Epithelial cell of esophagus (primary cell): Measurements from ENCODE around the gene LRRC26.

Experiments used
- DNase-seq: peaks from one replicate; pipeline ENCODE4 v3.0.0; 2010; ENCODE audit warnings: low read depth
- H3K4me3 ChIP-seq: 2 replicates; pipeline ENCODE4 v1.5.1; 2011; ENCODE audit warnings: mild to moderate bottlenecking, low read length, control low read depth
- CTCF ChIP-seq: IDR thresholded peaks from 2 replicates; pipeline ENCODE4 v1.5.1; 2011; ENCODE audit warnings: low read depth, mild to moderate bottlenecking, low read length, control low read depth, inconsistent platforms; ENCODE audit not compliant: insufficient read depth; ENCODE audit errors: missing control alignments

LRRC26 gene

DNA sequence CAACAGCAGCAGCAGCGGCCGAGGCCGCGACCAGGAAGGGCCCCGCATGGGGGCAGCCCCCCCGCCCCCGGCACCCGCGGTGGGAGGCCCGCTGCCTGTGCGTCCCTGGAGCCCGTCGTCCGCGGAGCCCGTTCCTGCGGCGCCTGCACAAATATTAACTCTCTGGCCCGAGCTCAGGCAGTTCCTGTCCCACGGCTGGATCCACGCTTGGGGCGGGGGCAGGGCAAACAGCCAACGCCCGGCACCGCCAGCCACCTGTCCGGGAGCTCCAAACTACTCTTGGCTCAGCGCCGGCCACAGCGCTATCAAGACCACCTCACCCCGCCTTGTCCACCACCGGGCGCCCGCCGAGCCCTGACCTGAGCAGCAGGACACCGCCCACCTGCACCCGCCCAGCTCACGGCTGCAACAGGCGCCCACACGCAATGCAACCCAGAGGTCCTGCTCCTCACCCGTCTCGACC lies at the start of gene LRRC26:
Gene LRRC26, minus strand, starts transcription at position 156 of the 463 bp plus-strand sequence. Its CDS starts 108 bp downstream, at position 48.
- no peak for TF ChIP-seq CTCF
- H3K4me3 ChIP-seq = peak within 1 kb of the TSS; percentile 25
- DNase-seq = no peak

GRCh38 chr9:137218754-137219271 lies 49.0 kb upstream of the LRRC26 start:
- DNase-seq = peak; percentile 36
- no peak for TF ChIP-seq CTCF
- no peak overlapping the region for H3K4me3 ChIP-seq

DNA sequence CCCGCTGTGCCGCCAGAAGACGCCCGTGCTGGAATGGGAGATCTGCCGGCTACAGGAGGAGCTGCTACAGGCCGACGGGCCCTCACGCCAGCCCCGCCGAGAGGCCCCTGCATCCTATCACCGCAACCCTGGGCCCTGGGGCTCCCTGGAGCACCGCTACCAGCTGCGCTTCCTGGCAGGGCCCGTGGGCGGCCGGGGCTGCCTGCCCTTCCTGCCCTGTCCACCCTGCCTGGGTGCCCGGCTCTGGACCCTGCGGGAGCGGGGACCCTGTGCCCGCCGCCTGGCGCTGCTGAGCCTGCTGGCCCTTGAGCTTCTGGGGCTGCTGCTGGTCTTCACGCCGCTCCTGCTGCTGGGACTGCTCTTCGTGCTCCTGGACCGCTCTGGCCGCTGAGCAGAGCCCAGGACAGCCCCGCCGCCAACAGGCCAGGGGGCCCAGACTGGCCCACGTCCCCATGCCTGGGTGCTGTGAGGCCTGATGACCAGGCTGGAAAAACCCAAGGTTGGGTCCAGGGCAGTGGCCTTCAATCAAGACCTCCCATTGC lies 48.4 kb upstream of the LRRC26 start:
- DNase-seq = no peak
- no peak overlapping the region for H3K4me3 ChIP-seq
- no peak for TF ChIP-seq CTCF

DNA sequence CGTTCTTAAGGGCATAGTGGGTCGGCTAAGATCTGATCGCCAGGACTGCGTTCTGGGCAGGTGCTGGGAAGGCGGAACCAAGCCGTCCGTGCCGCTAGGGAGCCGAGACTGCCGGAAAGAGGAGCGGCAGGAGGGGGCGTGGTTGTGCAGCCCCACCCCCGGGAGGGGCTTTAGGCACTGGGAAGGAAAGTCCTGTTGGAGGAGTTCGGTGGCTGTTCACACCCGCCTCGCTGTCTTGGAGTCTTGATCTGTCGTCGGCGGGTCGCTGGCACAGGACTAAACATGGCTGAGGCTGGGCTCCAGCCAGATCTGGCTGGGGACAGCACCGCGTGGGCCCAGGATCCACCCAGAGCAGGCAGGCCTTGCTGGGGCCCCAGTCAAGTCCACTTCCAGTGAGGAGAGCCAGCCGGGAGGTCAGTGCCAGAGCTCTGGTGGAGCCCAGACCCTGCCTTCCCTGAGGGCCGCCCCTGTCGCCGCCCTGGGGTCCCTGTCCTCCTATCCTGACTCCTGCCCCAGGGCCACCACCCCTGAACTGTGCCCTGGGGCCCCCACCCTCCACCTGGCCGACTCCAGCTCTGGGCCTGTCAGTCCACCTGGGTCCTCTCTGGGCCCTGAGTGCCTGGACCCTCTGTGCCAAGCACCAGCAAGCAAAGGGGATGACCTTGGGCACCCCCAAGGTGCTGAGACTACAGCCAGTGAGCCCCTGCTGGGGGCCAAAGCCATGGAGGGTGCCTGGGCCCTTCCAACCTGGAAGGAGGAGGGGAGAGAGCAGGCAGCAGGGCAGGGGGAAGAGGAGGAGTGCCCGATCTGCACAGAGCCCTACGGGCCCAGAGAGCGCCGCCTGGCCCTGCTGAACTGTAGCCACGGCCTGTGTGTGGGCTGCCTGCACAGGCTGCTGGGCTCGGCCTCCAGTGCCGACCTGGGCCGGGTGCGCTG lies 47.7 kb upstream of the LRRC26 start:
- H3K4me3 ChIP-seq = peak overlapping the region; percentile 45
- TF ChIP-seq CTCF = peak; percentile 21

GRCh38 chr9:137216188-137216965 lies 46.5 kb upstream of the LRRC26 start:
- TF ChIP-seq CTCF = no peak
- H3K4me3 ChIP-seq = no peak overlapping the region
- DNase-seq = no peak

More for the DNA sequence above, 47.7 kb upstream of the LRRC26 start:
- peak; percentile 87 for DNase-seq

- H3K4me3 ChIP-seq = no peak overlapping the region
- no peak for DNase-seq
- TF ChIP-seq CTCF = no peak
Measured at GRCh38 chr9:137215196-137215986, 45.5 kb upstream of the LRRC26 start.
